CD4-positive, alpha-beta T cell treated with Interferon alpha-2 for 1 hour (primary cell): Measurements from ENCODE around the gene ATP10A.
"Not testable (repeated sequence)": the region's sequence is repeated elsewhere in the genome, so short reads cannot be mapped to it uniquely, and the experiment has no call there.

Experiments used
- DNase-seq, 2 donors: peaks; one replicate each; pipeline ENCODE4 v3.0.0-alpha.2; 2020 to 2022

The ATP10A gene

DNA sequence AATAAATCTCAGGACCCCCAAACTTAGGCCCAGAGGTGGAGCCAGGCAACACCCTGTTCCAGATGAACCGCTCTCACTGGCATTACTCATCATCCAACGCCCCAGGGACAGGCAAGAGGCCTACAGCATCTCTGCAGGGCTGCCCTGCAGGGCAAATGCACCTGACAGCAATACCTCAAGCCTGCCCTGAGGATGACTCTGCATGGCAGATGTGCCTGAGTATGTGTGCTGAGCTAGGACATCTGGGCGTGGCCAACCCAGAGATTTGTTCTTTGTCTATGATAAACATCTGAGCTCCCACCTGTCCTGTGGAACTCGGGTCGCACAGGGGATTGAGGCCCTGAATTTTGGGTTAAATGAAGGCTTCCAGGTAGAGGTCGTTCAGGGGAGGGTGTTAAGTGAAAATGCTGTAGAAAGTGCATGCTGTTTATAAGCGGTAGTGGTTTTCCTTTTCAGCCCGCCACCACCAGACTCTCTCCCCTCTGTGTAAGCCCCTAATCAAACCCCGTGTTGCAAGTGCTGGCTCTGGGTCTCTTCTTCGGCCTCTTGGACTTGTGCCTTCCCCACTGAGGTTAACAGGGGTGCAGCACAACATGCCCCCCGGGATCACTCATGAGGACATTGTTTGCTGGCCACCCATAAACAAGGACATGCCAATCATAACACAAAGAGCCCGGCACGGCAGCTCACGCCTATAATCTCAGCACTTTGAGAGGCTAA lies 92.3 kb downstream of the ATP10A start:
- DNase-seq, result no peak

DNA sequence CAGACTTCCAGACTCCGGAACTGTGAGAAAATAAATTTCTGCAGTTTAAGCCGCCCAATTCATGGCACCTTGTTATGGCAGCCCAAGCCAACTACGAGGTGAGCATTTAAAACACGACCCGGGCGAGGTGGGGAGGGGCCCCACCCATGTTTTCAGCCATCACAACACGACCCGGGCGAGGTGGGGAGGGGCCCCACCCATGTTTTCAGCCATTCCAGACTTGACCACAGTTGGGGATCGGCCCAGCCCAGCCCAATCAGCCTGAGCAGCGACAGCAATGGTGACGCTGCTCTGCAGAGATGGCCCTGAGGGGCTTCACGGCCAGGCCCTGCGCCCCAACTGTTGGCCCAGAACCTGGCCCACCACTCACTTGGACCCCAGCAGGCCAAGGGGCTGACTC lies 93.1 kb downstream of the ATP10A start:
- no peak for DNase-seq

DNA sequence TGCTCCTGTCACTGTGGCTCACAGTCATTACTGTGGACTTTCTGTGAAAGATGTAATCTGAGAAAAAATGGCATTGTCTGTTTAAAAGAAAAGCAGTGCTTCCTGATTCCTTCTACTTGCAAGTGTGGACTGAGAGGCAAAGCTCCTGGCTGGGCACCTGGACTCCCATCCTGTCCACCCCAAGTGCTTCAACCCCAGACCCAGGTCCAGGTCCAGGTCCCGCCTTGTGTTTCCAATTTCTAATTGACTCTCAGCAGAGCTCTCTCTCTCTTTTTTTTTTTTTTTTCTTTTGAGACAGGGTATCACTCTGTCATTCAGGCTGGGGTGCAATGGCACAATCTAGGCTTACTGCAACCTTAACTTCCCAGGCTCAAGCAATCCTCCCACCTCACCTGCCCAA lies 94.9 kb downstream of the ATP10A start:
- DNase-seq, result no peak

DNA sequence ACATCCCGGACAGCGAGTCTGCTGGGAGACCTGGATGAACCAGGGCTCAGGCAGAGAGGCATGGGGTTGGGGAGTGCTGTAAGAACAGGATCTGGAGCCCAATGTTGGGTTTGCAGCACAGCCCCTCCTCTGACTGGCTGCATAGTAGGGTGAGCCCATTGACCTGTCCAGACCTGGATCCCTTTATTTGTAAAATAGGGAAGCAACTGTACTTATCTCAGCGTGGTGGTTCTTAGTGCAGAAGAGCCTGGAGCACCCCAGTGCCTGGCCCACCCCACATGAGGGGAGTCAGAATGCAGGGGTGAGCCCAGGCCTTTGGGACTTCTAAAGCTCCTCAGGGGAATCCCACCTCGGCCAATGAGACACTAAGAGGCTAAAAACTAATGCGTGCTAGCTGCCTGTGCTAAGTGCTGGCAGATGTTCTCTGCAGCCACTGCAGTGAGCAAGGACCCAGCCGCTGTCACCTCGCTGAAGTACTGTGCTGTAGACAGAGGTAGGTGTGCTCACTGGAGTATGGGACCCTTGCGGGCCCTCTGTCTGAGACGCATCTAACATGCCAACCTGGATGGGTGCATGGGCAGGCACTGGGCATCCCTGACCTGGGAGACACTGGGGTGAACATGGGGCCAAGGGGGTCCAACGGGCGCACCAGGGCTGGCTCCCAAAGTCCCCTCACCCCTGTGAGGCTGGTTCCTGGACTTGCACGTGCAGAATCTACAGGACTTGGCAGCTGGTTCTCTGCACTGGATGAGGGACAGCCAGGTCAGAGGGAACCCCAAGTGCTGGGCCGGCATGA lies 95.6 kb downstream of the ATP10A start:
- DNase-seq, result no peak

DNA sequence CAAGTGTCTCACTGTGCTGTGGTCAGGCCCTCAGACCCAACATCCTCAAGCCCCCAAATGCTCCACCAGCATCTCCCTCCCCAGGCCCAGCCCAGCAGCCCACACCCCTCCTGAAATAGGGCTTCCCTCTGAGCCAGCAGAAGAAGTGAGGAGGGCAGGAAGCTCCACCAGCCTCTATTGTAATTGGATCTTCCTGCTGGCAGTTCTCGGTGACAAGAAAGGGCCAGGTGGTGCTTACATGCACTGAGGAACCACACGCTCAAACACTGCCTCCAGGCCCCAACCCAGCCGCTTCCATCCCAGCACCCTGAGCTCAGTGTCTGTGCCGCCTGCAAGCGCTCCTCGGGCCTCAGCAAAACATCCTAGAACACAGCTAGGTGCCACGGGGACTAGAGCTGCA lies 96.7 kb downstream of the ATP10A start:
- no peak for DNase-seq

DNA sequence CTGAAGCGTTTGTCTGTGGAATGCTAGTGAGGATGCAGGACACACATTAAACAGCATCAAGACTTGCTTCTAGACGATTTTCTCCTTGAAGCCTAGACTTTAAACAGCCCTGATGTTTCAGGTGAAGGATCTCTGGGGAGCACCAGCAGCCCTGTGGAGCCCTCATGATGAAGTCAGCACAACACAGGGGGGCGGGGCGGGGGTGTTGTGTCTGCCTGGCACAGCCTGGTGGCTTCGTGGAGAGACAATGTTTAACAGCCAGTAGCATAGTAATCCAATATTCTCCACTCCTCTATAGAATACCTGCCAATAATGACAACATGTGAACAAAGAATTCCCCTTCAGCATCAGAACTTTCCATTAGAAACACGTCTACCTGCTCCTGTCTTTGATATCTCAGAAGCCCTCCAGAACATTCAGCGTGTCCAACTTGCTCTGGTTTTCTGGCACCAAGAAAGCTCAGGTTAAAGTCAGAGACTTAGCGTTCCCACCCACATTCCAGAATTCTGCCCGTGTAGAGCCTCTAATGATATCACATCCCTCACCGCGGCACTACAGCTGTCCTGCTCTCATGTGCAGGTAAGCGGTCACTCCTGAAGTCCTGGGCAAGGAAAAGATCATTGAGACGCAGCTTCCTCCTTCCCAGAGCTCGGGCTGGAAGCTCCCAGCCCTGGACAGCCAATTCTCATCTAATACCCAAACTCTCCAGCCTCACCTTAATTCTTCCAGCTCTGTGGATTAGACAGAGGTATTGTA lies 98.0 kb downstream of the ATP10A start:
- no peak for DNase-seq

DNA sequence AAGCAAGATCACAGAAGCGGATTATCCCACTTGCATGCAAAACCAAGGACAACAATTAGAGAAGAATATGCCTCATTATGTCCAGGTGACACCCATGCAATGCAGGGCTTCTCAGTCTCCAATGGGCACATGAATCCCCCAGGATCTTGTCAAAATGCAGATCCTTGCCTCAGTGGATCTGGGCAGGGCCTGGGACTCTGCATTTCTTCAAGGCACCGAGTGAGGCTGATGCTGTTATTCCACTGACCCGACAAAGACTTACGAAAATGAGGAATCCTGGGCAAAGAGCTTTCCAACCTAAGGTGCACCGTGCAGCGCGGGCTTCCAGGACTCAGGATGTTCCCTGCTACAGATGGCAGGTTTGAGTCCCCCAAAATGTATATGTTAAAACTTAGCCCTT lies 99.2 kb downstream of the ATP10A start:
- no peak for DNase-seq

DNA sequence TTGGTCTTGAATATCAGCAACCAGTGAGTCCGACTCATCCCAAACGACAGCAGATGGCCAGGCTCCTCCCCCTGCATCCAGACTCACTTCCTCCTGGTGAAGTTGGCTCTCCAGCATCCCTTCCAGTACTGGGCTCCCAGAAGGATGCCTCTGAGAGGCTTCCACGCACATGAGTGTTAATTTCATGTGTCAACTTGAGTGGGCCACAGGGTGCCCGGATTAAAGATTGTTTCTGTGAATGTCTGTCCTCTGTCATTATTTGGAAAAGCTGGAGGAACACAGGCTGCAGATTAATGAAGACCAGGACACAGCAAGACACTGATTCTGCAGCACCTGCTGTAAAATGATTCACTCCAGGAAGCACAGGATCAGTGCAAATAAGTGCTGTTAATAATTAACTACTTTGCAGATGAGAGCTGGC lies 99.8 kb downstream of the ATP10A start:
- DNase-seq, result no peak

DNA sequence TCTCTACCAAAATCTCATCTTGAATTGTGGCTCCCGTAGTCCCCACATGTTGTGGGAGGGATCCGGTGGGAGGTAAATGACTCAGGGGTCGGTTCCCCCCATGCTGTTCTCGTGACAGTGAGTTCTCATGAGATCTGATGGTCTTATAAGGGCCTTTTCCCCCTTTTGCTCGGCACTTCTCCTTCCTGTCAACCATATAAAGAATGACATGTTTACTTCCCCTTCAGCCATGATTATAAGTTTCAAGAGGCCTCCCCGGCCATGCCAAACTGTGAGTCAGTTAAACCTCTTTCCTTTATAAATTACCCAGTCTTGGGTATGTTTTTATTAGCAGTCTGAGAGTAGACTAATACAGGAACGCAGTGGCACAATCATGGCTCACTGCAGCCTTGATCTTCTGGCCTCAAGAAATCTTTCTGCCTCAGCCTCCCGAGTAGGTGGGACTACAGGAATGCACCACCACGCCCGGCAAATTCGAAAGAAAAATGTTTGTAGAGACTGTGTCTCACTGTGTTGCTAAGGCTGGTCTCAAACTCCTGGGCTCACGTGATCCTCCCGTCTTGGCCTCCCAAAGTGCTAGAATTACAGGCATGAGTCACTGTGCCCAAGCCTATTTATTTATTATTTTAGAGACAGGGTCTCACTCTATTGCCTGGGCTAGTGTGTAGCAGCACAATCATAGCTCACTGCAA lies 101.0 kb downstream of the ATP10A start:
- DNase-seq, result peak in 1 of 2 donors; percentile 20

DNA sequence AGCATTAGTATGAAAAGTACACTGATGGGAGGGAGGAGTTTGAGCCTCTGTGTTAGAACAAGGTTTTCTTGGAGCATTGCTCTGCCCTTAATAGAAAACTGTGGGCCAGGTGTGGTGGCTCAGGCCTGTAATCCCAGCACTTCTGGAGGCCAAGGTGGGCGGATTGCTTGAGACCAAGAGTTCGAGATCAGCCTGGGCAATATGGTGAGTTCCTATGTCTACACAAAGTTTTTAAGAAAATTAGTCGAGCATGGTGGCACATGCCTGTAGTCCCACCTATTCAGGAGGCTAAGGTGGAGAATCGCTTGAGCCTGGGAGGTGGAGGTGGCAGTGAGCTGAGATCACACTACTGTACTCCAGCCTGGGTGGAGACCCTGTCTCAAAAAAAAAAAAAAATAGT lies 103.7 kb downstream of the ATP10A start:
- no peak for DNase-seq

DNA sequence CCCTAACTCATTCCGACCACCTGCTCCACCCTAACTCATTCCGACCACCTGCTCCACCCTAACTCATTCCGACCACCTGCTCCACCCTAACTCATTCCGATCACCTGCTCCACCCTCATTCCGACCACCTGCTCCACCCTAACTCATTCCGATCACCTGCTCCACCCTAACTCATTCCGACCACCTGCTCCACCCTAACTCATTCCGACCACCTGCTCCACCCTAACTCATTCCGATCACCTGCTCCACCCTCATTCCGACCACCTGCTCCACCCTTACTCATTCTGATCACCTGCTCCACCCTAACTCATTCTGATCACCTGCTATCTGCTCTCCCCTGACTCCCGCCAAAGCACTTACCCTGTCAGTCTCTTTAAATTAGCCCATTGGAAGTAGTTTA lies 104.5 kb downstream of the ATP10A start:
- DNase-seq, result not testable (repeated sequence)

DNA sequence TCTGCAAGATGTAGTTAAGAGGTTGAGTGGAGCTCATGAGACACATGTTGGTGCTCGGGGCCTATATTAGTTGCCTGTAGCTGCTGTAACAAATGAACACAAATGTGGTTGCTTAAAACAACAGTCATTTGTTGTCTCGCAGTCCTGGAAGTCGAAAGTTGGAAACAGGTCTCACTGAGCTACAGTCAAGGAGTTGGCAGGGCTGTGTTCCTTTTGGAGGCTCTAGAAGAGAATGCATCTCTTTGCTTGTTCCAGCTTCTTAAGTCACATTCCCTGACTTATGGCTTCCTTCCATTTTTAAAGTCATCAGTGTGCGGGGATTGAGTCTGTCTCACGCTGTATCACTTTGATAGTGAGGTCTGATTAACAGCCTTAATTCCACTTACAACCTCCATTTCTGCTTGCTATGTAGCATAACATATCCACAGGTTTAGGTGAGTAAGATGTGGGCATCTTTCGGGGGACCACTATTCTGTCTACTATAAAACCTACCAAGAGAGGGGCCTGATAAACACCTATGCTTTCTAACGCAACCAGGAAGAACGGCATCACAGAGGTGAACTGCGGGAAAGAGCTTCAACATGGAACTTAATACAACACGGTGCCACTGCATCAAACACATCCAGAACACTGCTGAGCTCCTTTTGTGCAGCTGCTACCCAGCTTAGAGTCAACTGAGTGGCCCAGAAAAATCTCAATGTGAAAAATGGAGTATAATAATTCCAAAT lies 119.4 kb downstream of the ATP10A start:
- DNase-seq, result no peak

DNA sequence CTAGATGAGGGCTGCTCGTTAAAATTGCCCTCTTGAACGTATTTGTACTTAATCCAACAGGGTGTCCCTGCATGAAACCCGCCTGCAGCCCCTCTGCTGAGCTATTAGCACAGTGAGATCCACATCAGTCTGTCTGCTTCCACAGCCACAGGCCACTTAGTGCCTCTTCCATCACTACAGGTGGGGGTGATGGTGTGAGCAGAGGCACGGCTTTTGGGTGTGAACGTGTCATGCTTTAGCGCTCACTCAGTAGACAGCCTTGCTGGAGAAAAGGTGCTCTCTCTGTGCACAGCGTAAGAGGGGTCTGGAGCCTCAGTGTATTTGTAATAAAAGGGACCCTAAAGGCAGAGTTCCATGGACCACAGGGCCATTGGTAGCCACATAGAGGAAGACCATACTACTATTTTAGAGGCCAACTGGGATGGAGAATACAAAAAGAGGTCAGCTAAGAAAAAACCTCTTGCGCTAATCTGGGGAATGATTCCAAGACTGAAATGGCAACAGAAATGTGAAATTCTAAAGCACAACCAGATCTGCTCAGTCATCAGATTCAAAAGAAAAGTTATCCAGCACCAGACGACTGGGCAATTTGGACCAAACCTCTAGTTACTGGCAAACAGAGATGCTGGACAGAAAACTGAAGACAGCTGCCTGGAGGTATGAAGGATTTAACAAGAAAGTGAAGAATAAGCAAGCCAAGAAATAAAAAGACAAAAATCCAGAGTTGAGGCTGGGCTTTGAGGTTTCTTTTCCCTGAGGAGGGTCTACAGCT lies 120.2 kb downstream of the ATP10A start:
- DNase-seq, result no peak

DNA sequence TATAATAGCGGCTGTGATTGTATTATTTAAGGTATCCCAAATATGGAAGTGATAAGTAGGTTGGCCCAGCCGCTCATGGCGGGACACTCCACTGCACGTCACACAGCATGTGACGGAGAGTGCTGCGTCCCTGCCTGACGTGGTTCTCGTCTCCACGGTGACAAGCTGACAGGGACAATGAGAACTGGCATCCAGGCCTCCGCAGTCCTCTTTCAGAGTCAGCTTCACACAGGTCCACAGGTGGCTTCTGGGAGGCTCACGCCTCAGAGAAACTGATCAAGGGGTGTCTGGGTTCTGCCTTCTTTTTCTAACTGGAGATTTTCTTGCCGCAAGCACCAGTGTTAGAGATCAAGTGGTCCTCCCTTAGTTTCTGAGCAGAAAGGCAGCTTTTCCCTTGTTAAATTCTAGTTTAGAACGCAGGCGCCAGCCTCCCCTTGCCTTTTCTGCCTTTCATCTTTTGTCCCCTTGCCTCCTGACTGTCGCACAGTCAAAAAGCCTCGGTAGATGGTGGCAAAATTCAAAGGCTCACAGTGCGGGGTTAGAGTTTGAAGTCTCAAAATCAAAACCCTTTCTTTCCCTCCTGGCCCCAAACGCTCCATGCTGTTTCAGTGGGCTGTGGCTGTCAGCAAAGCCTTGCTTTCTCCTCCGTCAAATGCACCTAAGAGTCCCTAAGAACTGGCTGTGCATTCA lies 120.9 kb downstream of the ATP10A start:
- no peak for DNase-seq

DNA sequence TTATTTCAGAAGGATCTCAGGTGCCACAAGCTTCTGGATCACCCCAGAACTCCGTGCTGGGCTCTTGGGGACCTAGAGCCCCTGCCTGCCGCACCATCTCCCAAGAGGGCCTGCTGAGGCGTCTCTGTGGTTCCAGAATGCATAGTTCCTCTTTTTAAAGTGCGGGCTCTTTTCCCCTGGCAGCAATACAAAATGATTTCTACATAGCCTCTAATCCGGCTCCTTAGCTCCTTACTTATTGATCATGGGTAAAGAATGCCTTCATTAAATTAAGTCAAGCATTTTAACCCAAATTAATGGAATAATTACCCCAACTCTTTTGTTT lies 121.9 kb downstream of the ATP10A start:
- peak in 1 of 2 donors; percentile 14 for DNase-seq

DNA sequence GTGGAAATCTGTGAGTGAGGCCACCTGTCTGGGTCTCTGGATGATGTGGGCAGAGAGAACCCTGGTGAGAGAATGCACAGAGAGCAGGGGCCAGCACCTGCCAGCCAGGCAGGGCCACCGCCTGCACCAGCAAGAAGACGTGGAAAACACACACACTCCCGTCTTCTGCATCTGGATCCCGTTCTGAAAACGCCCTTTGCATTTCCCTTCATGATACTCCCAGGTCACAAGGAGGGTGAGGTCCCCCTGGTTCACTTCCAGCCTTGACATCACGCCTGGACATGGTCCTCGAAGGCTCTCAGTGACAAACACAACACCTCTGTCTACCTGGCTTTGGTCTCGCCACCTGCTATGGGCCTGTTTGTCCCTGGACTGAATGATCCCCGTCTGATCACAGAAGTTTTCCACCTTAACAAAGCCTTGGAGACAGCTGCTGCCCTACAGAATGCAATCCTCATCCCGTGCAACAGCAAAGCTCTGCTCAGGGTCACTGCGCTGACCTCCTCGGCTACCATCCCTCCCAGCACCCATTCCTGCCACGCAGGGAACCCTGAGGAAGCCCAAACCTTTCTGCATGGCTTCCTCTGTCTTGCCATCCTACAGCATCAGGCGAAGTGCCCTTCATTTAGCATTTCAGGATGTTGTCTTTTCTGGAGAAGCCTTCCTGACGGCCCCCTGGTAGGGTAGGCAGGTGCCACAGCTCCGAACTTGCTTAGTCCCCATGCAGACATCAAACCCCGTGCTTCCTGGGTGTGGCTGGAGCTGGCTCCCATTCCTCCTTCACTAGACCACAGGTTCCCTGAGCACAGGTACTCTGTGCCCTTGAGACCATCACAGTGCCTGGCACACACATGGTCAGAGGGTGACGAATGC lies 122.5 kb downstream of the ATP10A start:
- no peak for DNase-seq

DNA sequence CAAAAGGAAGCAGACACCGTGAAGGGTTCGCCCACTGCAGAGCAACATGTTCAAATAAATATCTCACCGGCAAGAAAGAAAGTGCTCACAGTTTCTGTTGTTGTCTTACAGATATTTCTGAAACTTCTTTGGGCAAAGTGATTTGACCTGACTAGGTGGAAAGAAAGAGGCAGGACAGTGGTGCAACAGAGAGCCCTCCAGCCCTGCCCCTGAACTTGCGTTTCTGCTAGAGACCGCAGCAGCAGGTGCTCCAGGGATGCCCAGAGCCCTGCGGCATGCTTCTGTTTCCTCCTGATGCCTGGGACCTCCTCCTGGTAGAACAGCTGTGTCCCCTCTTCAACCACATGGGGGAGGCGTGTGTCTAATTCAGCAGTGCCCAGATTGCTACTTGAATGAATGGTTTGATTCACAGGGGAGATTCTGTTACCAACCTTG lies 123.4 kb downstream of the ATP10A start:
- peak; percentile 42 to 45 for DNase-seq

DNA sequence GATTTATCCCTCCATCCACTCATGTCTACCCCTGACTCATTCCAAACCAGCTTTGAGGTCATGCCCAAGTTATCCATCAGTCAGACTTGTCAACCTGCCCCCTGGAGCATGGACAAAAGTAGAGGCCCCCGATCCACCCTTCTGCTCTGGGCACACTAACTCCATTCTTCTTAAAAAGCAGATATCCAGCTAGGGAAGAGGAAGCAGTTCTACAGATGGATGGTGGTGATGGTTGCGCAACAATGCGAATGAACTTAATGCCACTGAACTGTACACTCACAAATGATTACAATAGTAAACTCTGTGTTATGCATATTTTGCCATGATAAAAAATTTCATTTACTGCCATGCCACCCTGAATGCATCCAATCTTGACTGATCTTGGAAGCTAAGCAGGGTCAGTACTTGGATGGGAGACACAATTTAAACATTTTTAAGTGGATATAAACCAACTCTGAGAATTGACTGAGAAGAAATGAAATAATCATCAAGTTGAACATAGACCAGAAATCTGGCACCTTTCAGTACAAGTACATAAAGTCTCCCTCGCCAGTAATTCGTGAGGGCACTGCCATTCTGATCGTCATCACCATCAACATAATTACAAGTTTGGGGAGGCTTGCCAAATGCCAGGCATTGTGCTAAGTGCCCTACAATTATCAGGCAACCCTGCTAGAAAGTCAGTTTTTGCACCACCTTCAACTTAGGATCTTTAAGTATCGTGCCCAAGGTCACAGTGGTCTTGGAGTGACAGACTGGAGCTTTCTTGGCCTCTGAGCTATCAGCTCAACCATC lies 124.8 kb downstream of the ATP10A start:
- DNase-seq, result peak in 1 of 2 donors; percentile 18

DNA sequence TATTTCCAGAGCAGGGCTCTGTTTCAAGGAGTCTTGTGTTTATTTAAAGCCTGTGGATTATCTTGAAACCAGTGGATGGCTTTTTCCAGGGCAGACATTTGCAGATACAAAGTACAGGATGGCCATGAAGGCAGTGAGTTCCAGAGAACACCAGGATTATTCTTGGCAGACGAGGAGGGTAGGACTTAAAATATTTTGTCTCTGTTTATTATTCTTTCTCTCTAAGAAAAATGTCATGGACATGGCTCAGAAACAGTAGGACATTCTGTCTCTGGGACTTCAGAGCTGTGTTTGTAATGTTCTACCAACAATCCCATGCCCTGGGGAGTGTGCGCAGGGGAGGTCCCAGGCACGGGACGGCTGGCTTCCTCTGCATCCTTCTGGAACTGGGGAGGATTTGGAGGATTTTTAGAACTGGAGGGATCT lies 125.9 kb downstream of the ATP10A start:
- no peak for DNase-seq
